ENCODE measurements around the gene CYP26B1. TPM values are rescaled to one million over a fixed set of nuclear protein-coding genes. Genes with fewer than 3 reads are reported as not detected.

The CYP26B1 gene
- polyA plus RNA-seq, 3 donors, result not detected

GRCh38 chr2:72131916-72132841, 15.5 kb downstream of the CYP26B1 start:
- H3K36me3 Mint-ChIP-seq, result no peaks in the 10 kb centered on the region
- Histone ChIP-seq H3K36me3 (replicated peaks in 1 of 2; ENCODE audit: control insufficient read depth in 1 of 2, insufficient read depth in 2 of 2, low read length in 2 of 2) (no peaks in the 10 kb centered on the region), H3K9ac (ENCODE audit: insufficient read depth, low read length, poor library complexity, severe bottlenecking) (no peak overlapping the region), H2AFZ (ENCODE audit: insufficient read depth, low read depth, low read length, poor library complexity, severe bottlenecking) (no peak overlapping the region), H3K4me1 (ENCODE audit: control insufficient read depth in 1 of 2, insufficient read depth in 2 of 2, low read length in 2 of 2) (no peaks in the 10 kb centered on the region), H3K4me3 (replicated peaks in 1 of 3; ENCODE audit: low read depth in 2 of 3, low read length in 3 of 3) (no peak overlapping the region), H3K27ac (ENCODE audit: low read depth in 1 of 2, low read length in 2 of 2) (no peak overlapping the region), H3K9me3 (replicated peaks in 1 of 2; ENCODE audit: control insufficient read depth in 1 of 2, insufficient read depth in 1 of 2, low read length in 2 of 2) (no peaks in the 10 kb centered on the region), H3K27me3 (ENCODE audit: control insufficient read depth in 2 of 2, insufficient read depth in 2 of 2, low read length in 2 of 2) (no peaks in the 10 kb centered on the region), H3K79me2 (ENCODE audit: insufficient read depth, low read length) (no peaks in the 10 kb centered on the region), H4K20me1 (ENCODE audit: insufficient read depth, low read length) (no peaks in the 10 kb centered on the region), H3K4me2 (replicated peaks; ENCODE audit: extremely low read depth, low read length, poor library complexity, severe bottlenecking) (no peak overlapping the region)
- 94% methylated on average over 29 of the region's 37 CpGs for WGBS (ENCODE audit: insufficient coverage)
- DNase-seq, result no peak
- H3K27ac Mint-ChIP-seq, result no peak overlapping the region
- intact Hi-C loops (cut with micrococcal nuclease), result no loop called here
- H3K4me1 Mint-ChIP-seq, result no peaks in the 10 kb centered on the region
- no peak for TF ChIP-seq CTCF (IDR thresholded peaks at IDR 0.05)
- peaks cover 11 to 16% (median 11%) of the 10 kb centered on the region in 3 donors for H3K27me3 Mint-ChIP-seq (ENCODE audit: low read depth in 3 of 3)
- peaks cover 0 to 2% (median 0%) of the 10 kb centered on the region in 7 donors for H3K9me3 Mint-ChIP-seq
- H3K4me3 Mint-ChIP-seq, result no peak overlapping the region

- no peak for DNase-seq
- H3K27me3 ChIP-seq (ENCODE audit: control insufficient read depth in 2 of 2, insufficient read depth in 2 of 2, low read length in 2 of 2), result no peaks in the 10 kb centered on the region
- H3K27me3 Mint-ChIP-seq (ENCODE audit: low read depth in 3 of 3), result peaks cover 11 to 16% (median 11%) of the 10 kb centered on the region in 3 donors
- no peak overlapping the region for H2AFZ ChIP-seq (ENCODE audit: insufficient read depth, low read depth, low read length, poor library complexity, severe bottlenecking)
- no peak overlapping the region for H3K4me2 ChIP-seq (replicated peaks; ENCODE audit: extremely low read depth, low read length, poor library complexity, severe bottlenecking)
- no peaks in the 10 kb centered on the region for H4K20me1 ChIP-seq (ENCODE audit: insufficient read depth, low read length)
- H3K27ac ChIP-seq (ENCODE audit: low read depth in 1 of 2, low read length in 2 of 2), result no peak overlapping the region
- H3K9ac ChIP-seq (ENCODE audit: insufficient read depth, low read length, poor library complexity, severe bottlenecking), result no peak overlapping the region
- H3K36me3 ChIP-seq (replicated peaks in 1 of 2; ENCODE audit: control insufficient read depth in 1 of 2, insufficient read depth in 2 of 2, low read length in 2 of 2), result no peaks in the 10 kb centered on the region
- no peaks in the 10 kb centered on the region for H3K79me2 ChIP-seq (ENCODE audit: insufficient read depth, low read length)
- no peak overlapping the region for H3K4me3 ChIP-seq (replicated peaks in 1 of 3; ENCODE audit: low read depth in 2 of 3, low read length in 3 of 3)
- H3K9me3 ChIP-seq (replicated peaks in 1 of 2; ENCODE audit: control insufficient read depth in 1 of 2, insufficient read depth in 1 of 2, low read length in 2 of 2), result no peaks in the 10 kb centered on the region
- H3K4me1 ChIP-seq (ENCODE audit: control insufficient read depth in 1 of 2, insufficient read depth in 2 of 2, low read length in 2 of 2), result no peaks in the 10 kb centered on the region
- no peaks in the 10 kb centered on the region for H3K36me3 Mint-ChIP-seq
- H3K9me3 Mint-ChIP-seq, result peaks cover 0 to 2% (median 0%) of the 10 kb centered on the region in 7 donors
- no peaks in the 10 kb centered on the region for H3K4me1 Mint-ChIP-seq
- no peak for TF ChIP-seq CTCF (IDR thresholded peaks at IDR 0.05)
- intact Hi-C loops (cut with micrococcal nuclease), result no loop called here
- H3K27ac Mint-ChIP-seq, result no peak overlapping the region
- no peak overlapping the region for H3K4me3 Mint-ChIP-seq
- WGBS (ENCODE audit: insufficient coverage), result 97% methylated on average over 12 of the region's 16 CpGs
Measured at GRCh38 chr2:72131371-72131891, 16.2 kb downstream of the CYP26B1 start.
